Measurements from ENCODE around the gene IL31.
A peak's percentile ranks its signal among the peaks of the same experiment; 100 is the strongest.

IL31 gene

DNA sequence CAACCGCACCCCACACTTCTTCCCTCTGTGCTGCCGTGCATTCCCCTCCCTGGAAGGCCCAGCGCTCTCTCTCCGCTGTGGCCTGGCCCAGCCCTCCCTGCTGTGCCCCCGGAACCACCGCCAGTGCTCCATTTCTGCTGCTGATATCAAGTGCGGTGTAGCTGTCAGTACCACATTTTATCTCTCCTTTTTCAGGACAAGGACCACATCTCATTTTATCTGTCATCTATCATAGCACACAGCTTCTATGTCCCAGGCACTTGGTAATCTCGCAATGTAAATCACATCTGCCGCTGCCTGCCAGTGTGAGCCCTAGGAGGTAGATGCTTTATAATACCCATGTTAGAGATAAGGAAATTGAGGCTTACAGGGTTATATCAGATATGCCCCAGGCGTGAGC lies 18.3 kb downstream of the IL31 start:
- no peak for DNase-seq

DNA sequence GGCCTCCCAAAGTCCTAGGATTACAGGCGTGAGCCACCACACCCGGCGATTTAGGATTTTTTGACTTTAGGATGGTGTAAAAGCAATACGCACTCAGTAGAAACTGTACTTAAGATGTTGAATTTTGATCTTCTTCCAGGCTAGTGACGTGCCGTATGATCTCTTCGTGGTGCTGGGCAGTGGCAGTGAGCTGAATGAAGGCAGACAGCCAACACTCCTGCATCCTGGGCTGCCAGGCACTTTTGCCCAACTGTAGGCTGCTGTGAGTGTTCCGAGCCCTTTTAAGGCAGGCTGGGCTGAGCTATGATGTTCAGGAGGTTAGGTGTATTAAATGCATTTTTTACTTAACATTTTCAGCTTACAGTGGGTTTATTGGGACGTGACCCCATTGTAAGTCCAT lies 21.3 kb downstream of the IL31 start:
- DNase-seq: no peak

DNA sequence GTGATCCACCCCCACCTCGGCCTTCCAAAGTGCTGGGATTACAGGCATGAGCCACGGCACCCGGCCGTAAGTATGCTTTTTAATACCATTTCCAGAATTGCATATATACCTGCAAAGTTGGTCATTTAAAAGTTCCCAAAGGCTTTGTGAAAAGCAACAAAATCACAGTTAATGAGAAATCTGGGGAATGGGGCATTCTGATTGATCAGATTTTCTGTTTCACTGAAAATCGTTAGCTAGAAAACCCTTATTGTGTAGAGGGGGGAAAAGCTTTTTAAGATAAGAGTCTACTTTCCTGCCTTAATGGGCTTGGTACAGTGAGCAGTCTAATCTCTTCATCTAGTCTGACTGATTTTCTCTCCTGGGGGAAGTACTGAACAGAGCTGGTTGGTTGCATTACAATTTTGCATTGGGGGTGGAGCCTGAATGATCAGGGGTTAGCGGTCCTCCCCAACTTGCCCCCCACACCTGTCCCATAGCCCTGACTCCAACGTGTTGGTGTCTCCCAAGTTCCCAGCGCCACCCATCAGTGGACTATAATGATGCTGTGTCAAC lies 23.8 kb downstream of the IL31 start:
- DNase-seq: no peak

DNA sequence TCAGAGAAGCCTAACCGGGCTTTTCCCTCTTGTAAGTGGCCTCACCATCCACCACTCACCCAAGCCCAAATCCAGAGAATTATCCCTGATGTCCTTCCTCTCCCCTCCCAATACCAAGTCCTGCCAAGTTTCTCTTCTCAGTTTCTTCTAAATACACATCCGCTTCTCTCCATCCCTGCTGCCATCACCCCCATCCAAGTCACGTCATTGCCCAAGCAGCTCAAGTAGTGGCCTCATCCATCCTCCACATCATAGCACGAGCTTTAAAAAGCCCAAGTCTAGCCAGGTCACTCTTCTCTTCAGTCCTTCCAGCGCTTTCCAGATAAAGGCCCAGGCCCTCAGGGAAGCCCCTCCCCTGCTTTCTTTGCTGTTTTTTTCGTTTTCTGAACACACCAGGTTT lies 25.4 kb downstream of the IL31 start:
- peak in 1 of 4 experiments; percentile 7 for DNase-seq

DNA sequence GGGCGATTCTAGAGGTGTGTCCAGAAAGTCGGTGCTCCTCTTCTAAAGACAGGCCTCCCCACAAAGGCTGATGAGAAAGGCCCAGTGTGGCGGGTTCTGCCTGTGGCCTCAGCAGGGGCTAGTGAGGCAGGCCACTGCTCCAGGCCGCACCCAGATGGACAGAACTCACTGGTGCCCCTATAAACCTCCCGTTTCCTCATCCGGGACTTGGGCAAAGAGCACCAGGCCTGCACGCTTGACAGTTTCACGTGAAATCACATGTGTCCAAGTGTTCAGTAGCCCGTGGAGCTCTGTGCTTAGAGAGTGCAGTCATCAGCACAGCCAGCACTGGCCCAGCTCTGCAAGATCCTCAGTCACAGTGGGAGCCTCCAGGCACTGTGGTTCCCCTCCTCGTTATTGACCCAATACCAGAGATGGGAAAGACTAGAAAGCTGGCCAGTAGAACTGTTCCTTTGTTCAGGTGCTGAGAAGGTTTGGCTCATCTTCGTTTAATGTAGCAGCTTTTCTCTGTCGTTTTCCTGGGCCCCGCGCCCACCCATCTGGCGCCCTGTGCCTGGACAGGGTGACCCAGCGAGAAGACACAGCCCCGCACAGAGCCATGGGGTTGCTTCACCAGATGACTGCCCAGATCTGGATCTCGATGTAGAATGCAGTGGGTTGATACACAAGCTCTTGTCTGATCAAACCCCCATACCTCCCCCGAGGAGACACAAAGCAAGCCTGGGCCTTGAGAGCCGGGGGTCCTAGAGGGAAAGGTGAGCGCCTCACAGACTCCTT lies 26.3 kb downstream of the IL31 start:
- DNase-seq: no peak

DNA sequence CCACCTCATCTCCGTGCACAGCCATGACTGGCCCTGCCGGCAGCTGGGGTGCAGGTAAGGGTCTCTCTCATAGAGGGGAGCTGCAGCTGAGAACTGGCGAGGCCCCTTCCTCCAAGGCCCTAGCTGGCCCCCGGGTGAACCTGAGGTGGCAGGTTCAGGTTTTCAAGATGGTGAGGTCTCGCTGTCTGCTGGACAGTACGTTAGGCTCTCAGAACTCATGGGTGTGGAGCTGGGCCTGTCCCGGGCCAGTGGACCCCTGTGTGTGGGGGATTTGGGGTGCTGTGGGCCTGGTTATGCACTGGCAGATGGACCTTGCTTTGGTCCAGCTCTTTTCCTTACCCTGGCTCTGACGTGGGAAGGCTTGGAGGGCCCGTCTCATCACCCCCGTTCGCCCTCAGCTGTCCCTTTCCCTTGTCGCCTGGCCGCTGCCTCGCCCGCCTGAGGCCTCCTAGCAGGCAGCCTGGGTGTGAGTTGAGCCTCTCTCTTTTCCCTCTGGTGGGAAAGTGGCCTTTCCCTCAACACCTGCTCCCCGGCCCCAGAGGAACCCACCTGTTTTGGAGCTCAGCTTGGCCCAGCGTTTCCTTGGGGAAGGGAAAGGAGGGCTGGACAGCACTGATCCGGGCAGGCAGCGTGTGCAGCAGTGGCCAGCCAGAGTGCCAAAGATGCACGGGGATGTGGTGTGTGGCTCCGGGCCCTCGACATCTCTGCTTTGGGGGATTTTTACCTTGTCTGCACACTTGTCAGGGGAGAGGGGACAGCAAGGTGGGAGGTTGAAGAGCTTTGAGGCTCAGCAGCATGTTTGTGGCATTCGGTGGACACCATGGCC lies 28.3 kb downstream of the IL31 start:
- DNase-seq: no peak

DNA sequence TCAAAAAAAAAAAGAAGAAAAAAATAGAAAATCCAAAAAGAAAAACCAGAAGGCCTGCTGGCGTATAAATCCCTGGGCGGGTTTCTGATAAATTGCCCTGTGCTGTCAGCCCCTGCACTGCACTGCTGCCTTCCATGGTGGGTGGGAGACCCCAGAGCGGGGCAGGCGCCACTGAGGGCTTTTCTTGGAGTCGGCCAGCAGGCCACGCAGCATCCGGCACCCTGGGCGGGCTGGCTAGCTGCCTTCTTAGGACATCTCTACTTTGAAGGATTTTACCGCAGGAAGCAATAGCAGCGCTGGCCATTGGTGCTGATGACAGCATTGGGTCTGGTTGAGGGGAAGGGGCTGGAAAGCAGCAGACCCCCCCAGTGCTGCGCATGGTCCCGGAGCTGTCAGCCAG lies 29.1 kb downstream of the IL31 start:
- DNase-seq: no peak

DNA sequence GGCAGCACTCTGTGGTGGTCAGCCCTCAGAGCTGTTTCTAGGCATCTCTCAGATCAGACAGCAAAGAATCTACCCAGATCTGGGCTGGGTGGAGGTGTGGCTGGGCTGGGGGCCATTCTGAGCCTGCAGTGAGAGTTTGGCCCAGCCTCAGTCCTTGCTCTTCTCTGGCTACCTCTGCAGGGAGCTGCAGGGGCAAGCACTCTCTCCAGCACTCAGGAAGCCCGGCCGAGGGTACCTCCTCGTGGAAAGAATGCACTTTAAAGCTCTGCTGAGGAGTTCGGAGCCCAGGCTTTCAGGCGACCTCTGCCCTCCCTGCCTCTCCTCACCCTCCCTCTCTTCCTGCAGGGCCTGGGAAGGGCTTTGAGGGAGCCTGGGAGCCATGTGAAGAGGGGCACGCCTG lies 31.2 kb downstream of the IL31 start:
- DNase-seq: no peak

DNA sequence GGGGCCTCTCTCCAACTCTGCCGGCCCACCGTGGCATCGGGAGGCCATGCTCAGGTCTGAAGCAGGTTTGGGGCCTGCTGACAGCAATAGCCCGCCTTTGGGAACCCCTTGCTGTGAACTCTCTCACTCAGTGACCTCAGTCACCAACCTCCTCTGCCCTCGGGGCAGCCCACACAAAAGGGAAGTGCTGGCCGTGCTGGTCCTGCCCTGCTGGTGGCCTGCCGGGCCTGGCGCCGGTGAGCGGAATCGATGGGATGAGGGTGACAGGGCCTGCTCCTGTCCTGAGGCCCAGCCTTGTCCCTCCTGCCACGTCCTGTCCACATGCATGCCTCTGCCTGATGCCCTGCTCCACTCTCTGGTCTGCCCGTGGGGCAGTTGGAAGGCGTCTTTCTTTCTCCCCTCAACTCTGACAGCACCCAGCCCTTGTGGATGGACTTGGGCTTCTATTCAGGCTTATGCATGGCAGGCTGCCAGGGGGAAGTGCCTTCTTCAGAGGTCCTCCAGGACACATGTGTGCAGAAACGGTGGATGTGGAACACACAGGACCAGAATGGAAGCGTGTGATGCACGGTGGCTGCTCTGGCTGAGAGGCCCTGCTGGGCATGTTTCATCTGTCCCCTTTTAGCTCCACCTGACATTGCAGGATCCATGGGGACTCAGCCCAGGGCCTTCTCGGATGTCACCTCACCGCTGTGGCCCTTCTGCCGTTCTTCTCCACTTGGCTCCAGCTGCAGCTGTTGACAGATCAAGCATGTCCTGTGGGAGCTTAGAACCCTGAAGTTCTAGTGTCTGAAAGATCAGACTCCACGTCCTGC lies 31.9 kb downstream of the IL31 start:
- peak in 1 of 4 experiments; percentile 14 for DNase-seq

DNA sequence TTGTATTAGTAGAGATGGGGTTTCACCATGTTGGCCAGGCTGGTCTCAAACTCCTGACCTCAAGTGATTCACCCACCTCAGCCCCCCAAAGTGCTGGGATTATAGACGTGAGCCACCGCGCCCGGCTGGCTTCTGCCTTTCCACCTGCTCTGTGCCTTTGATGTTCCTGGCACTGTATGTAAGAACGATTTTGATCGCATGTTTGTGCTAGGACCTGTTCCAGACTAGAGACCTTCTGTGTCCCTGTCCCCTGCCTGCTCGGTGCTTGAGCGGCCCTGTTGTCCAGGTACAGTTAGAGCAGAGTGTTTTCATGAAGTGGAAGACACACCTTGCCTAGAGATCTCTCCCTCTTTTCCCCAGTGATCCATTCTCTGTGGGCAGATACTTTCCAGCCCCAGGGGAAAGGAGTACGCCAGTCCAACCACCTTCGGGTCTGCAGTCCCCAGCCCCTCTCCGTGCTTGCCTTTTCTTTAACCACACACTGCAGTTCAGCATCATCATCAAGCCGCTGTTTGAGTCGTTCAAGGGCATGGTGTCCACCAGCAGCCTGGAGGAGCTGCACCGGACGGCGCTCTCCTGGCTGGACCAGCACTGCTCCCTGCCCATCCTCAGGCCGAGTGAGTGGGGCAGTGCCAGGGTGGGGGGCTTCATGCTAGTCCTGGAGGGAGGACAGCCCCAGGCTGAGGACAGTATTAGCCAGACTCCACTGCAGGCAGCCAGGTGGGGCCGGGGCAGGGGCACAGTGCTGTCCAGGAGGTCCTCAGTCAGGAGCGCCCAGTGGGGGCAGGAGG lies 33.4 kb downstream of the IL31 start:
- no peak for DNase-seq

DNA sequence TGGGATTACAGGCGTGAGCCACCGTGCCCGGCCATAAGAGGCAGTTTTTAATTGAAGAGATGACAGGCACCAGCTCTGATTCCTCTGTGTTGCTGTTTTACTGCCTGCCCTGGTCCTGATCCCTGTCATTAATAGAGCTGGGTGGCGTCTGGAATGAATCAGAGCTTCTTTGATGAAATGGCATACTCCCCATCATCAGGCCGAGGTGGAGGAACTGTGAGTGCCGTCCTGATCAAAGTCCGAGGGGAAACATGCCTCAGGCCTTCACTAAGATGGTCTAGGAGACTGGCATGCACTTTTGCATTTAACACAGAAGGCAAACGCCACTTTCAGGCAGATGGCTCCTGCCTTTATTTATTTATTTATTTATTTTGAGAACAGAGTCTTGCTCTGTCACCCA lies 34.1 kb downstream of the IL31 start:
- no peak for DNase-seq

DNA sequence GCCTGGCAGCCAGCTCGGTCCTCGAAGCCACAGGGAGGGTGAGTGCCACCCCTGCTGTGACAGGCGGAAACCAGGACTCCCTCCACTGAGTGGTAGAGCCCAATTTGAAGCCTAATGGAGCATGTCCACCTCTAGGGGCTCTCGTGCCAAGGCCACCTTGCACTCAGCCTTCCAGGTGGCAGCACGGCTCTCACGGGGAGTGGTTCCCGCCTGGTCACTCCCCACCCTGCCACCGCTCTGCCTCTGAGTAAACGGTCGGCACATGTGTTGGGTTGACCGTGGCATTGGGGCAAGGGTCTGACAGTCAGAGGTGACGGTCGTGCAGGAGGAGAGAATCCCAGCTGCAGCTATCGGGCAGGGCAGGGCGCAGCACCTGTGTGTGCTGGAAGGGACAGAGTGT lies 34.8 kb downstream of the IL31 start:
- DNase-seq: no peak

DNA sequence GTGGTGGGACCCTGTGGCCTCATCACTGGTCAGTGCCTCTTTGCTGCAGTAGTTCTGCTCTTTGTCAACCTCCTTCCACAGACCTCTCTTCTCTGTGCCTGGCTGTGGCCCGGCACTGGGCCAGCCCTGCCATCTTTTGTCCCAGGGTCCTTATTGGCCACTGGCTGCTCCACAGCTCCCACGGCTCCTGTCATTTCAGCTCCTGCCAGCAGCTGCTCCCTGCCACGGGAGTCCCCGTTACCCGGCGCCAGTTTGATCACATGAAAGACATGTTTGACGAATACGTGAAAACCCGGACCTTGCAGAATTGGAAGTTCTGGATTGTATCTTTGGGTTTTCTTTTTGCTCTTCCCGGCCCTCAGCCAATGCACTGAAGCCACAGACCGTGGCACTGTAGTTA lies 35.4 kb downstream of the IL31 start:
- DNase-seq: no peak

DNA sequence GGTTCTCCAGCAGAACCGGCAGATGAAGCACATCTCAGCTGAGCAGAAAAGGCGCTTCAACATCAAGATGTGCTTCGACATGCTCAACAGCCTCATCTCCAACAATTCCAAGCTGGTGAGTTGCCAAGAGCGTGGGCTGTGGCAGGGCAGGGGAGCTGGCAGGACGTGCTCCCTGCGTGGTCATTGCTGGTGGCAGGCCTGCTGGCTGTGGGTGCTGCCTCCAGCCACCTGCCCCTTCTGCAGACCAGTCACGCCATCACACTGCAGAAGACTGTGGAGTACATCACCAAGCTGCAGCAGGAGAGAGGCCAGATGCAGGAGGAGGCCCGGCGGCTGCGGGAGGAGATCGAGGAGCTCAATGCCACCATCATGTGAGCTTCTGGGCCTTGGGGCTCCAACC lies 35.8 kb downstream of the IL31 start:
- no peak for DNase-seq

DNA sequence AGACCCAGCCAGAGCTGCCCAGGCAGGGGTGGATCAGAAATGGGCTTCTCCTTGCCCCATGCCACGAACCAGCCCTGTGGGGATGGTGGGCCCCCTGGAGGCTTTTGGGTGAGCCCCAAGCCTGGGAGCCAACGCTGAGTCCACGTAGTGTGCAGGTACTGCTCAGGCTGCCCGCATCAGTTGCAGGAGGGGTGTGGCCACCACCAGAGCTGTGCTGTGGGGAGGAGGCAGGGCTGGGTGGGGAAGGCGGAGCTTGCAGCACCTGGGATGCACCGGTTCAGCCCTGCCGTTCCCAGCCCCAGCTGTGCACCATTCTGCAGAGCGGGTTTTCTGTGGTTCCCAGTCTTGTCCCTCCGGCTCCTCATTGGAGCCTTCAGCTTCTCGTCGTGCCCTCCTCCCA lies 36.3 kb downstream of the IL31 start:
- DNase-seq: no peak

DNA sequence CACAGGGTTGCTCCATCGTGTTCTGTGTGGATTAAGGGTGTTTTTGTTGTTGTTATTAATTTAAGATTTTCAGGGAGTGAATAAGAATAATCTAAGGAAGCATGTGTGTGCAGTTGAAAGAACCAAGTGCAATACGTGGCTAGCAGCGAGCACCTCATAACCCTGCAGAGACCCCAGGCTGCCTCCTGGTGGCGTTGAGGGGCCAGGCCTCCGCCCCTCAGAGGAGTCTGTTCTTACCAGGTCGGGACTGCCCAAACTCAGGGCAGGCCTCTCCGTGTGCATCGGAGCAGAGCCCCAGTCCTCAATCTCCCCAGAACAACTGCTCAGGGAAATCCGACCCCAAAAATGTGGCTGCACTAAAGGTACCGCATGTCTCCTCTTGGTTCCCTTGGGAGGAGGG lies 36.8 kb downstream of the IL31 start:
- DNase-seq: no peak

DNA sequence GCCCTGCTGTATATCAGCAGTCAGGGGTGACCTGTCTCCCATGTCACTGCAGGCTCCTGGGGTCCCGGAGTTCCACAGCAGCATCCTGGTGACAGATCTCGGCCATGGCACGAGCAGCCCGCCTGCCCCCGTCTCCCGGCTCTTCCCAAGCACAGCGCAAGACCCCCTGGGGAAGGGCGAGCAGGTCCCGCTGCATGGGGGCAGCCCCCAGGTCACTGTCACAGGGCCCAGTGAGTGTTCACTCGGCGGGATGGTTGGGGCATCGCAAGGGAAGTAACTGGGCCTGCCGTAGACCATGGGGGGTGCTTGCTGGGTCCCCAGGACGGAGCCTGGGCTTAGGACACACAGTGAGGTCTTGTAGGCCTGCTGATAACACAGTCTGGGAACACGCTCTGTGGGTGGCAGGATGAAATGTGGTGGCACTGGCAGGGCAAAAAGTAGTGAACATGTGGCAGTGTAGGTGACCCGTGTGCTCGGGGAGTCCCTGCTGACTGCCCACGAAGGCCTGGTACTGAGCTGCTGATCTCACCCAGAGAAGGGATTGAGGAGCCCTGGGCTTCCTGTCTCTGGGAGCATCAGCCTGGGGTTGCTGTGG lies 38.5 kb downstream of the IL31 start:
- no peak for DNase-seq

DNA sequence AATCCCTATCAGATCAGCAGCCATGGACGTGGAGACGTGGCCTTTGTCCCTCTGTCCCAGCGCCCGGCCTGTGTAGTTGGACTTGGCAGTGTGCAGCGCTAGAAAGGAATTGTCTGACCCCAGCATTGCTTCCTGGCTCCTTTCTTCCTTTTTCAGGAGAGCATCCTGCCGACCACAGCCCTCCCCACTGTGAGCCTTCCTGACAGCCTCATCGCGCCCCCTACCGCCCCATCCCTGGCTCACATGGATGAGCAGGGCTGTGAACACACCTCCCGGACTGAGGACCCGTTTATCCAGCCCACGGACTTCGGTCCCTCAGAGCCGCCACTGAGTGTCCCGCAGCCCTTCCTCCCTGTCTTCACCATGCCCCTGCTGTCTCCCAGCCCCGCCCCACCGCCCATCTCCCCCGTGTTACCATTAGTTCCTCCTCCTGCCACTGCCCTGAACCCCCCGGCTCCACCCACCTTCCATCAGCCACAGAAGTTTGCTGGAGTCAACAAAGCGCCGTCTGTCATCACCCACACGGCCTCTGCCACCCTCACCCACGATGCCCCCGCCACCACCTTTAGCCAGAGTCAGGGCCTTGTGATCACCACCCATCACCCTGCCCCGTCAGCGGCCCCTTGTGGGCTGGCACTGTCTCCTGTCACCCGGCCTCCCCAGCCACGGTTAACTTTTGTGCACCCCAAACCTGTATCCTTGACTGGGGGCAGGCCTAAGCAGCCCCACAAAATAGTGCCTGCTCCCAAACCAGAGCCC lies 40.6 kb downstream of the IL31 start:
- DNase-seq: no peak

DNA sequence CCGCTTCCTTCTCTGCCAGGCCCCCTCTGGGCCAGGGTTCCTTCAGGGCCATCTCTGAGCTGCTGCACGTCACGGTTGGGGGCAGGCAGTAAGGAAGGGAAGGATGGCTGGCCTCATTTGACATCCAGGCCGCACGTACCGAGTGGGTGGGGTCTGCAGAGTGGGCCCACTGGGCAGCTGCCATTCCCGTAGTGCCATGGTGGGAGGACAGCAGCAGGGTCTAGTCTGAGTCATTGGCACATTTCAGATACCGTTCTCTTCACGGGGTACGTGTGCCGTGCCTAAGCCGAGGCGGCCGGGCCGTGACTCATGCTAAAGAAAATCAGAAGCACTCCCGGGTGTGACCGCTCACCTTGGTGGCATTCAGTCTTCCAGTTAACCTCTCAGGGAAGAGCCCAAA lies 43.9 kb downstream of the IL31 start:
- no peak for DNase-seq

DNA sequence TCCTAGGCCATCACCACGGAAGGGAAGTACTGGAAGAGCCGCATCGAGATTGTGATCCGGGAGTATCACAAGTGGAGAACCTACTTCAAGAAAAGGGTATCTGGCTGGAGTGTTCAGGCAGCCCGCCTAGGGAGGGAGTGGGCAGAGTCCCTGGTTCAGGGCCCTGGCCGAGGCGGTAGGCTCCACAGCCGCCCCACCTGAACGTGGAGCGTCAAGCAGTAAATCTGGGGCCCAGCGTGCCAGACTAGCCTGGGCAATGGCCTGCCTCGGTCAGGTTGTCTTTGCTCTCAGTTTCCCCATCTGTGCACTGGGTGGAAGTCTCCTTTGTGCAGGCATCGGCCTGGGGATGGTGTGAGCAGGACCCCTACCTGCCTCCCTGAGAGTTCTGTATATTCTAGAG lies 44.9 kb downstream of the IL31 start:
- DNase-seq: no peak

DNA sequence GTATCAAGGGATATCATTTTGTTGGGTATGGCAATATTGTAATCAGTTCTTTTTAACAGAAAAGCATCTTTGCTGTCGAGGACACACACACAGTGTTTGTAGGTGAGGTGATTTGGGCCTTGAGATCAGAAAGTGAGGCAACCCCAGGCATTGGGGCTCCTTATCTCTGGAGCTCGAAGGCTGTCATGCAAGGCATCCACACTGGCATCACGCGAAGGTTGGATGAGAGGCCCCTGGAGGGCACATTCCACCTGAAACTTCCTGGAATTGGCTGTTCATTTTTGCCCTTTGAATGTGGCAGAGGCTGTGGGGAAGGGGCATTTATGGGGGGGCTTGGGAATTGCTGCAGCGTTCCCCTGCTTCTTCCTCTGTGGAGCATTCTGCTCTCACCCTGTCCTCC lies 45.5 kb downstream of the IL31 start:
- no peak for DNase-seq

Measured in suppressor macrophage (primary cell).